GM19463 (cell line): ENCODE measurements around the gene ISG20.
"Not testable (repeated sequence)": the region's sequence is repeated elsewhere in the genome, so short reads cannot be mapped to it uniquely, and the experiment has no call there.

Experiments used
- ATAC-seq: cut with Tn5 transposase; IDR thresholded peaks from one replicate; pipeline ENCODE4 v1.9.1; 2021; ENCODE audit warnings: mild to moderate bottlenecking, moderate library complexity; ENCODE audit not compliant: unreplicated experiment

The ISG20 gene

GRCh38 chr15:88618686-88619085 is 20.1 kb upstream of the ISG20 start:
- ATAC-seq: no peak

GRCh38 chr15:88619796-88620195 is 19.0 kb upstream of the ISG20 start:
- ATAC-seq: no peak

GRCh38 chr15:88620995-88621772 is 17.6 kb upstream of the ISG20 start, which contains the start of gene AEN:
AEN (plus strand) TSS chr15:88621340; CDS start chr15:88626210, 4,870 bp downstream.
- peak; percentile 95 for ATAC-seq

- ATAC-seq: peak; percentile 28
Observed at GRCh38 chr15:88621789-88622604, 16.8 kb upstream of the ISG20 start.

GRCh38 chr15:88622605-88622975 is 16.2 kb upstream of the ISG20 start:
- peak; percentile 2 for ATAC-seq

GRCh38 chr15:88623061-88623460 is 15.8 kb upstream of the ISG20 start:
- ATAC-seq: no peak

GRCh38 chr15:88623632-88624031 is 15.2 kb upstream of the ISG20 start:
- ATAC-seq: no peak

GRCh38 chr15:88624156-88624970 is 14.5 kb upstream of the ISG20 start:
- ATAC-seq: peak; percentile 18

- ATAC-seq: no peak
Observed at GRCh38 chr15:88624971-88625490, 13.8 kb upstream of the ISG20 start.

GRCh38 chr15:88625943-88626741 is 12.7 kb upstream of the ISG20 start:
- ATAC-seq: no peak

GRCh38 chr15:88627463-88627862 is 11.4 kb upstream of the ISG20 start:
- no peak for ATAC-seq

- ATAC-seq: no peak
Observed at GRCh38 chr15:88628018-88628654, 10.7 kb upstream of the ISG20 start.

- no peak for ATAC-seq
Observed at GRCh38 chr15:88629071-88629470, 9.7 kb upstream of the ISG20 start.

GRCh38 chr15:88630141-88630721 is 8.6 kb upstream of the ISG20 start:
- no peak for ATAC-seq

- ATAC-seq: no peak
Observed at GRCh38 chr15:88630798-88631463, 7.9 kb upstream of the ISG20 start.

GRCh38 chr15:88631464-88632028 is 7.3 kb upstream of the ISG20 start:
- ATAC-seq: no peak

GRCh38 chr15:88632797-88633196 is 6.0 kb upstream of the ISG20 start:
- not testable (repeated sequence) for ATAC-seq

GRCh38 chr15:88634449-88634848 is 4.4 kb upstream of the ISG20 start:
- no peak for ATAC-seq
